ENCODE results near the gene BDKRB2. TPM values are rescaled to one million over a fixed set of nuclear protein-coding genes. Genes with fewer than 3 reads are reported as not detected.

BDKRB2 gene
- total and polyA plus RNA-seq, 4 experiments from 2014 or later, result not detected

GRCh38 chr14:96284008-96284407, 79.4 kb downstream of the BDKRB2 start:
- Histone ChIP-seq H3K9me3 (ENCODE audit: control insufficient read depth in 1 of 2, low read length in 2 of 2) (no peaks in the 10 kb centered on the region), H3K36me3 (ENCODE audit: insufficient read depth, low read length) (peaks cover 32% of the 10 kb centered on the region), H3K4me3 (ENCODE audit: low read length in 2 of 2) (no peak overlapping the region), H3K27me3 (ENCODE audit: insufficient read depth, low read length) (no peaks in the 10 kb centered on the region), H3K27ac (ENCODE audit: low read depth, low read length) (no peak overlapping the region), H3K4me1 (ENCODE audit: insufficient read depth, low read length) (no peaks in the 10 kb centered on the region)
- H3K27me3 Mint-ChIP-seq, result no peaks in the 10 kb centered on the region
- DNase-seq, result no peak
- CTCF ChIA-PET (ENCODE audit: partially characterized antibody), result interaction anchor here (3.9 kb wide), 1 partner anchor 8 kb away, joined by 19 read pairs; no protein-coding TSS in a partner anchor
- no peaks in the 10 kb centered on the region for H3K4me1 Mint-ChIP-seq
- intact Hi-C loops (cut with micrococcal nuclease), result no loop called here
- H3K27ac Mint-ChIP-seq, result no peak overlapping the region
- H3K9me3 Mint-ChIP-seq, result peaks cover 0 to 3% (median 0%) of the 10 kb centered on the region in 8 donors
- peaks cover 46 to 47% of the 10 kb centered on the region in 2 donors for H3K36me3 Mint-ChIP-seq
- POLR2A ChIA-PET (ENCODE audit: partially characterized antibody), result no interaction called here
- no peak overlapping the region for H3K4me3 Mint-ChIP-seq

GRCh38 chr14:96284430-96284829, 79.8 kb downstream of the BDKRB2 start:
- intact Hi-C loops (cut with micrococcal nuclease), result no loop called here
- Mint-ChIP-seq H3K27ac (peak overlapping the region in 1 of 7 donors; percentile 37), H3K27me3 (no peaks in the 10 kb centered on the region), H3K4me1 (no peaks in the 10 kb centered on the region), H3K4me3 (no peak overlapping the region), H3K36me3 (peaks cover 47% of the 10 kb centered on the region in 2 donors), H3K9me3 (no peaks in the 10 kb centered on the region)
- ChIA-PET POLR2A (ENCODE audit: partially characterized antibody) (no interaction called here), CTCF (ENCODE audit: partially characterized antibody) (interaction anchor here (3.9 kb wide), 1 partner anchor 9 kb away, joined by 19 read pairs; no protein-coding TSS in a partner anchor)
- Histone ChIP-seq H3K9me3 (ENCODE audit: control insufficient read depth in 1 of 2, low read length in 2 of 2) (no peaks in the 10 kb centered on the region), H3K27me3 (ENCODE audit: insufficient read depth, low read length) (no peaks in the 10 kb centered on the region), H3K4me1 (ENCODE audit: insufficient read depth, low read length) (no peaks in the 10 kb centered on the region), H3K36me3 (ENCODE audit: insufficient read depth, low read length) (peaks cover 36% of the 10 kb centered on the region), H3K27ac (ENCODE audit: low read depth, low read length) (no peak overlapping the region), H3K4me3 (ENCODE audit: low read length in 2 of 2) (no peak overlapping the region)
- no peak for DNase-seq

- Mint-ChIP-seq H3K36me3 (peaks cover 55 to 58% of the 10 kb centered on the region in 2 donors), H3K27ac (peak overlapping the region in 2 of 7 donors; percentile 15 to 20), H3K4me3 (no peak overlapping the region), H3K9me3 (no peaks in the 10 kb centered on the region), H3K4me1 (no peaks in the 10 kb centered on the region), H3K27me3 (no peaks in the 10 kb centered on the region)
- no peaks in the 10 kb centered on the region for H3K9me3 ChIP-seq (ENCODE audit: control insufficient read depth in 1 of 2, low read length in 2 of 2)
- no peak for DNase-seq
- H3K27ac ChIP-seq (ENCODE audit: low read depth, low read length), result no peak overlapping the region
- POLR2A ChIA-PET (ENCODE audit: partially characterized antibody), result no interaction called here
- H3K36me3 ChIP-seq (ENCODE audit: insufficient read depth, low read length), result peaks cover 39% of the 10 kb centered on the region
- no peaks in the 10 kb centered on the region for H3K4me1 ChIP-seq (ENCODE audit: insufficient read depth, low read length)
- CTCF ChIA-PET (ENCODE audit: partially characterized antibody), result interaction anchor here (0.9 to 3.9 kb wide), 3 partner anchors 10 to 12 kb away, joined by 3 to 19 read pairs (median 7); no protein-coding TSS in a partner anchor
- H3K4me3 ChIP-seq (ENCODE audit: low read length in 2 of 2), result no peak overlapping the region
- no peaks in the 10 kb centered on the region for H3K27me3 ChIP-seq (ENCODE audit: insufficient read depth, low read length)
- intact Hi-C loops (cut with micrococcal nuclease), result no loop called here
Measured at GRCh38 chr14:96285667-96286066, 81.0 kb downstream of the BDKRB2 start.

GRCh38 chr14:96286251-96286650, 81.6 kb downstream of the BDKRB2 start:
- intact Hi-C loops (cut with micrococcal nuclease), result no loop called here
- H3K4me3 ChIP-seq (ENCODE audit: low read length in 2 of 2), result no peak overlapping the region
- Mint-ChIP-seq H3K9me3 (no peaks in the 10 kb centered on the region), H3K27ac (no peak overlapping the region), H3K36me3 (peaks cover 56 to 62% of the 10 kb centered on the region in 2 donors), H3K27me3 (no peaks in the 10 kb centered on the region), H3K4me1 (no peaks in the 10 kb centered on the region), H3K4me3 (no peak overlapping the region)
- ChIA-PET POLR2A (ENCODE audit: partially characterized antibody) (no interaction called here), CTCF (ENCODE audit: partially characterized antibody) (interaction anchor here (0.9 to 3.9 kb wide), 3 partner anchors 10 to 11 kb away, joined by 3 to 19 read pairs (median 7); no protein-coding TSS in a partner anchor)
- H3K27me3 ChIP-seq (ENCODE audit: insufficient read depth, low read length), result no peaks in the 10 kb centered on the region
- no peak for DNase-seq
- H3K4me1 ChIP-seq (ENCODE audit: insufficient read depth, low read length), result no peaks in the 10 kb centered on the region
- peaks cover 39% of the 10 kb centered on the region for H3K36me3 ChIP-seq (ENCODE audit: insufficient read depth, low read length)
- H3K27ac ChIP-seq (ENCODE audit: low read depth, low read length), result no peak overlapping the region
- H3K9me3 ChIP-seq (ENCODE audit: control insufficient read depth in 1 of 2, low read length in 2 of 2), result no peaks in the 10 kb centered on the region

DNA sequence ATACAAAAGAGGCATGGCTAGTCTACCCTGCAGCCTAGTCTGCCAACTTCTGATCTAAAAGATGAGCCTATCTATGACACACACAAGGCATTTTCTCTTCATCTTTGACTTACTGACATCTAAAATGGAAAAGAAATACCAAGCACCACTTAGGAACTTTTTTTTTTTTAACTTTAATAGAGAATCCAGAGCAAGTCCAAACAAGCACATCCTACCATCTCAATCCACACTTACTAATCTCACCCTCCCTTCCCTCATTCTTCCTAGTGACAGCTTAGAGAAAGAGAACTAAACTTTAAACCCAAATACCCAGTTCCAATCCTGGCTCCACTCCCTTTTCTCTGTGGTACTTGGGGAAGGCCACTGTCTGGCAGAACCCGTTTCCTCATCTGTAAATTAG, 83.2 kb downstream of the BDKRB2 start:
- no peaks in the 10 kb centered on the region for H3K9me3 ChIP-seq (ENCODE audit: control insufficient read depth in 1 of 2, low read length in 2 of 2)
- intact Hi-C loops (cut with micrococcal nuclease), result no loop called here
- Mint-ChIP-seq H3K4me3 (no peak overlapping the region), H3K27me3 (no peaks in the 10 kb centered on the region), H3K27ac (peak overlapping the region in 3 of 7 donors; percentile 17 to 43 (median 37)), H3K4me1 (no peaks in the 10 kb centered on the region), H3K9me3 (no peaks in the 10 kb centered on the region), H3K36me3 (peaks cover 55 to 65% of the 10 kb centered on the region in 2 donors)
- no peak overlapping the region for H3K27ac ChIP-seq (ENCODE audit: low read depth, low read length)
- peaks cover 39% of the 10 kb centered on the region for H3K36me3 ChIP-seq (ENCODE audit: insufficient read depth, low read length)
- H3K27me3 ChIP-seq (ENCODE audit: insufficient read depth, low read length), result no peaks in the 10 kb centered on the region
- no peak for DNase-seq
- POLR2A ChIA-PET (ENCODE audit: partially characterized antibody), result no interaction called here
- CTCF ChIA-PET (ENCODE audit: partially characterized antibody), result interaction anchor here (3.9 kb wide), 1 partner anchor 12 kb away, joined by 19 read pairs; no protein-coding TSS in a partner anchor
- H3K4me1 ChIP-seq (ENCODE audit: insufficient read depth, low read length), result no peaks in the 10 kb centered on the region
- H3K4me3 ChIP-seq (ENCODE audit: low read length in 2 of 2), result no peak overlapping the region

Other genes starting within 250 kb of the BDKRB2 start
- gene C14orf132, start 165.5 kb upstream of the BDKRB2 start, total RNA-seq, result 10 to 100 TPM; 18.2 to 20.6 TPM
- 1 to 10 TPM; 1.2 to 1.3 TPM for gene C14orf132, start 165.5 kb upstream of the BDKRB2 start, polyA plus RNA-seq
- not detected for gene BDKRB1, start 51.4 kb downstream of the BDKRB2 start, total RNA-seq
- gene BDKRB1, start 51.4 kb downstream of the BDKRB2 start, polyA plus RNA-seq, result not detected
- 10 to 100 TPM; 28.4 to 37.8 TPM for gene ATG2B, start 158.5 kb downstream of the BDKRB2 start, total RNA-seq
- gene ATG2B, start 158.5 kb downstream of the BDKRB2 start, polyA plus RNA-seq, result 1 to 10 TPM; 1.0 to 3.3 TPM
- gene GSKIP, start 158.7 kb downstream of the BDKRB2 start, total RNA-seq, result 10 to 100 TPM; 24.3 to 25.3 TPM
- 10 to 100 TPM; 38.3 to 52.4 TPM for gene GSKIP, start 158.7 kb downstream of the BDKRB2 start, polyA plus RNA-seq
- gene AK7, start 187.3 kb downstream of the BDKRB2 start, total RNA-seq, result under 1 TPM; 0.47 to 0.53 TPM
- under 1 TPM in 1 of 2 donors, not detected in 1; 0.08 TPM for gene AK7, start 187.3 kb downstream of the BDKRB2 start, polyA plus RNA-seq

Measured in CD4-positive, alpha-beta memory T cell (primary cell).